ENCODE measurements around the gene ITGBL1.
A peak's percentile ranks its signal among the peaks of the same experiment; 100 is the strongest.

Gene ITGBL1

GRCh38 chr13:101514695-101515275 lies 62.3 kb downstream of the ITGBL1 start:
- Histone ChIP-seq H3K4me3 (ENCODE audit: low read depth in 1 of 2, low read length in 2 of 2) (no peak overlapping the region), H3K27me3 (ENCODE audit: insufficient read depth, low read length, poor library complexity) (no peaks in the 10 kb centered on the region), H3K79me2 (ENCODE audit: insufficient read depth, low read length) (no peaks in the 10 kb centered on the region), H3K9me3 (ENCODE audit: insufficient read depth, low read length, severe bottlenecking) (no peaks in the 10 kb centered on the region), H2AFZ (ENCODE audit: low read depth, low read length) (no peak overlapping the region), H3K4me2 (ENCODE audit: insufficient read depth, low read length) (no peak overlapping the region), H3K36me3 (ENCODE audit: insufficient read depth, low read length) (no peaks in the 10 kb centered on the region), H3K9ac (ENCODE audit: low read depth, low read length) (no peak overlapping the region), H4K20me1 (ENCODE audit: insufficient read depth, low read length) (no peaks in the 10 kb centered on the region), H3K27ac (ENCODE audit: low read length) (no peak overlapping the region), H3K4me1 (ENCODE audit: insufficient read depth, low read length) (peaks cover 21% of the 10 kb centered on the region)
- DNase-seq (peak; percentile 50), ATAC-seq (ENCODE audit: insufficient read depth, low read depth) (peak; percentile 81)
- TF ChIP-seq CTCF (IDR thresholded peaks at IDR 0.05; ENCODE audit: borderline replicate concordance, extremely low read depth, low read length, poor library complexity, severe bottlenecking) (peak; percentile 82), EZH2 (IDR thresholded peaks at IDR 0.05; ENCODE audit: borderline replicate concordance, low read depth, low read length, severe bottlenecking) (no peak)

DNA sequence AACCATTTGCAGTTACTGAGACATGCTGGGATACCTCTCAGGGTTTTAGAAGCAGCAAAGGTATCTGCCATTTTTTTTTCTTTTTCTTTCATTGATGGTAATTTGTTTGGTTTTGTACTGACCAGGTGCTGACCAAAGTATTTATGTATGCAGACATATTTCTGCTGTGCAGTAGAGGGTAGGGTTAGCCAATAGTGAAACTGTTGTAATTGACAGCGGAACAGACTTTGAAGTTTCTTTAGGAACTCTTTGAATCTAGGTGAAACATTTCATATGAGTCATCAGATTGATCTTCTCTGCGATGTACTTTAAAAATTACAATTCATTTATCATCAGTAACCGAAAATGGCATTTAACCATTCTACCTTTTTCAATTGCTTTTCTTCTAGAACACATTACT lies 63.0 kb downstream of the ITGBL1 start:
- Histone ChIP-seq H3K4me2 (ENCODE audit: insufficient read depth, low read length) (no peak overlapping the region), H3K36me3 (ENCODE audit: insufficient read depth, low read length) (no peaks in the 10 kb centered on the region), H3K27me3 (ENCODE audit: insufficient read depth, low read length, poor library complexity) (no peaks in the 10 kb centered on the region), H2AFZ (ENCODE audit: low read depth, low read length) (no peak overlapping the region), H3K4me1 (ENCODE audit: insufficient read depth, low read length) (peaks cover 28% of the 10 kb centered on the region), H3K9ac (ENCODE audit: low read depth, low read length) (no peak overlapping the region), H4K20me1 (ENCODE audit: insufficient read depth, low read length) (no peaks in the 10 kb centered on the region), H3K79me2 (ENCODE audit: insufficient read depth, low read length) (no peaks in the 10 kb centered on the region), H3K27ac (ENCODE audit: low read length) (no peak overlapping the region), H3K9me3 (ENCODE audit: insufficient read depth, low read length, severe bottlenecking) (no peaks in the 10 kb centered on the region), H3K4me3 (ENCODE audit: low read depth in 1 of 2, low read length in 2 of 2) (no peak overlapping the region)
- ATAC-seq (ENCODE audit: insufficient read depth, low read depth) (no peak), DNase-seq (no peak)
- TF ChIP-seq CTCF (IDR thresholded peaks at IDR 0.05; ENCODE audit: borderline replicate concordance, extremely low read depth, low read length, poor library complexity, severe bottlenecking) (no peak), EZH2 (IDR thresholded peaks at IDR 0.05; ENCODE audit: borderline replicate concordance, low read depth, low read length, severe bottlenecking) (no peak)

DNA sequence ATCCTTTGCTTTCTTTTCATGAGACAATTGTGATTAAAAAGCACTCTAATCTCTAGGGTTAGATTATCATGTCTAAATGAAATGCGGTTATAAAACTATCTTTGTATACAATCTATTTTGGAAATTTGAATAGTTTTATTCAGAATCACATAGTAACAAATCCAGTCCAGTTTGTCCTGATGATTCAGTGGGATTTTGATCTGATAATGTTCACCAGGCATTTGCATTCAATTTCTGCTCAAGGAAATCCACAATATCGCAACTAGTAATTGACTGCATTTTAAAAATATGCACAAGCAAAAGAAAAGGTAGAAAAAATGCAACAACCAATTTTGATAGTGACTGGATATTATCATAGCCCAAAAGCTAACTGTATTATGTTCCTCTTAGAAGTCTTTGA lies 63.8 kb downstream of the ITGBL1 start:
- H2AFZ ChIP-seq (ENCODE audit: low read depth, low read length) = no peak overlapping the region
- TF ChIP-seq EZH2 (IDR thresholded peaks at IDR 0.05; ENCODE audit: borderline replicate concordance, low read depth, low read length, severe bottlenecking) = no peak
- TF ChIP-seq CTCF (IDR thresholded peaks at IDR 0.05; ENCODE audit: borderline replicate concordance, extremely low read depth, low read length, poor library complexity, severe bottlenecking) = no peak
- DNase-seq (no peak), ATAC-seq (ENCODE audit: insufficient read depth, low read depth) (no peak)
- no peaks in the 10 kb centered on the region for H4K20me1 ChIP-seq (ENCODE audit: insufficient read depth, low read length)
- H3K9ac ChIP-seq (ENCODE audit: low read depth, low read length) = no peak overlapping the region
- H3K9me3 ChIP-seq (ENCODE audit: insufficient read depth, low read length, severe bottlenecking) = no peaks in the 10 kb centered on the region
- no peak overlapping the region for H3K27ac ChIP-seq (ENCODE audit: low read length)
- H3K79me2 ChIP-seq (ENCODE audit: insufficient read depth, low read length) = no peaks in the 10 kb centered on the region
- peaks cover 36% of the 10 kb centered on the region for H3K4me1 ChIP-seq (ENCODE audit: insufficient read depth, low read length)
- no peak overlapping the region for H3K4me2 ChIP-seq (ENCODE audit: insufficient read depth, low read length)
- H3K4me3 ChIP-seq (ENCODE audit: low read depth in 1 of 2, low read length in 2 of 2) = no peak overlapping the region
- no peaks in the 10 kb centered on the region for H3K36me3 ChIP-seq (ENCODE audit: insufficient read depth, low read length)
- no peaks in the 10 kb centered on the region for H3K27me3 ChIP-seq (ENCODE audit: insufficient read depth, low read length, poor library complexity)
